Posterior vena cava (tissue), 2 donors: ENCODE measurements around the gene NRL. TPM values are rescaled to one million over a fixed set of nuclear protein-coding genes. Genes with fewer than 3 reads are reported as not detected.
A peak's percentile ranks its signal among the peaks of the same experiment; 100 is the strongest.
"Not testable (repeated sequence)": the region's sequence is repeated elsewhere in the genome, so short reads cannot be mapped to it uniquely, and the experiment has no call there.

Source experiments
- DNase-seq: peaks from one replicate; pipeline ENCODE4 v3.0.0-alpha.2; 2020; ENCODE audit warnings: low spot score
- intact Hi-C, 2 donors: fragments of 100-400 bp; cut with DNase I; formaldehyde crosslinking; loops; one replicate each; pipeline versions ENCODE4 v1.14.1 to v1.14.2; 2022 to 2023
- total RNA-seq, 2 donors: library from RNA; stranded (reverse); fragmentation: NEBNext Ultra II Directional; extraction: Animal tissue kit (Norgen Biotek cat#: 25700); gene quantifications; one replicate each; pipeline ENCODE4 v1.2.1, GENCODE V29; 2021
- donor health status: DM: yes; HTN: yes; CAD: no.
- donor health status: DM: yes; HTN: yes; CAD: no.

Gene NRL
- total RNA-seq, 2 donors from 2014 or later, result 1.1 to 1.4 TPM

GRCh38 chr14:24060984-24061913 lies 53.5 kb downstream of the NRL start:
- peak; percentile 67 for DNase-seq
- intact Hi-C loops, result loop anchor here in 1 of 2 donors (2.0 kb wide), 1 partner anchor 30 kb away; no protein-coding TSS in a partner anchor

- peak; percentile 46 for DNase-seq
- intact Hi-C loops, result loop anchor here in 1 of 2 donors (2.0 kb wide), 1 partner anchor 30 kb away; no protein-coding TSS in a partner anchor
These were observed 54.3 kb downstream of the NRL start for GRCh38 chr14:24060443-24060842.

GRCh38 chr14:24059841-24060388 lies 54.8 kb downstream of the NRL start:
- intact Hi-C loops, result loop anchor here in 1 of 2 donors (2.0 kb wide), 1 partner anchor 31 kb away; no protein-coding TSS in a partner anchor
- peak; percentile 62 for DNase-seq

GRCh38 chr14:24058951-24059475 lies 55.7 kb downstream of the NRL start:
- peak; percentile 54 for DNase-seq
- intact Hi-C loops, result no loop called here

- DNase-seq, result peak; percentile 81
- intact Hi-C loops, result no loop called here
These were observed 56.3 kb downstream of the NRL start for GRCh38 chr14:24058260-24058950.

GRCh38 chr14:24057867-24058259 lies 56.9 kb downstream of the NRL start:
- intact Hi-C loops, result no loop called here

GRCh38 chr14:24057271-24057670 lies 57.5 kb downstream of the NRL start:
- intact Hi-C loops, result no loop called here
- peak; percentile 55 for DNase-seq

More at GRCh38 chr14:24057867-24058259, 56.9 kb downstream of the NRL start:
- DNase-seq, result peak; percentile 78

GRCh38 chr14:24056800-24057184 lies 58.0 kb downstream of the NRL start:
- DNase-seq, result peak; percentile 70
- intact Hi-C loops, result no loop called here

- intact Hi-C loops, result no loop called here
- DNase-seq, result peak; percentile 77
These were observed 58.6 kb downstream of the NRL start for GRCh38 chr14:24055971-24056799.

- intact Hi-C loops, result no loop called here
- peak; percentile 56 for DNase-seq
These were observed 60.1 kb downstream of the NRL start for GRCh38 chr14:24054646-24055045.

- intact Hi-C loops, result no loop called here
- DNase-seq, result peak; percentile 41
These were observed 60.5 kb downstream of the NRL start for GRCh38 chr14:24054324-24054641.

GRCh38 chr14:24053548-24054323 lies 61.0 kb downstream of the NRL start:
- intact Hi-C loops, result no loop called here
- peak; percentile 59 for DNase-seq

- peak; percentile 38 for DNase-seq
- intact Hi-C loops, result no loop called here
These were observed 61.8 kb downstream of the NRL start for GRCh38 chr14:24052656-24053547.

GRCh38 chr14:24051789-24052655 lies 62.7 kb downstream of the NRL start, which contains the start of gene CARMIL3:
Gene CARMIL3 (plus strand): TSS chr14:24052009. CDS start chr14:24052154, 145 bp downstream.
- DNase-seq, result peak; percentile 88
- intact Hi-C loops, result no loop called here

- intact Hi-C loops, result no loop called here
- no peak for DNase-seq
These were observed 63.5 kb downstream of the NRL start for GRCh38 chr14:24051176-24051788.

GRCh38 chr14:24050753-24051152 lies 64.0 kb downstream of the NRL start:
- DNase-seq, intact Hi-C loops: not testable (repeated sequence)
